GM10248 (cell line): ENCODE results near the gene LRP8.

Source experiments
- CTCF ChIA-PET: fragments of 300-600 bp; sonication (Branson Sonifier 250); formaldehyde crosslinking; extraction: SDS; loops from one replicate; lab custom pipeline; 2021; ENCODE audit warnings: antibody characterized with exemption; lab: Yijun Ruan, JAX
- POLR2A ChIA-PET: fragments of 350-650 bp; sonication (Branson Sonifier 250); formaldehyde crosslinking; extraction: SDS; loops from one replicate; lab custom pipeline; 2020; ENCODE audit warnings: antibody characterized with exemption; lab: Yijun Ruan, JAX
- DNase-seq: peaks from one replicate; pipeline ENCODE4 v3.0.0; 2012; ENCODE audit errors: extremely low spot score
- CTCF ChIP-seq: IDR thresholded peaks from 2 replicates; pipeline ENCODE4 v1.5.1; 2012; ENCODE audit warnings: mild to moderate bottlenecking, low read depth; ENCODE audit errors: extremely low read depth, missing control alignments, control extremely low read depth

LRP8 gene

GRCh38 chr1:53304527-53304926 is 23.3 kb downstream of the LRP8 start:
- TF ChIP-seq CTCF, result no peak
- POLR2A ChIA-PET, result no interaction called here

GRCh38 chr1:53303726-53304515 is 23.9 kb downstream of the LRP8 start:
- ChIA-PET CTCF (no interaction called here), POLR2A (no interaction called here)
- no peak for DNase-seq
- no peak for TF ChIP-seq CTCF

More at GRCh38 chr1:53304527-53304926, 23.3 kb downstream of the LRP8 start:
- no peak for DNase-seq
- CTCF ChIA-PET, result interaction anchor here (2.3 kb wide), 1 partner anchor 26 kb away, joined by 6 read pairs; no protein-coding TSS in a partner anchor

- CTCF ChIA-PET, result interaction anchor here (1.4 kb wide), 1 partner anchor 15 kb away, joined by 3 read pairs; no protein-coding TSS in a partner anchor
- DNase-seq, result no peak
- POLR2A ChIA-PET, result no interaction called here
- no peak for TF ChIP-seq CTCF
Observed at GRCh38 chr1:53303243-53303642, 24.6 kb downstream of the LRP8 start.

GRCh38 chr1:53299233-53299632 is 28.6 kb downstream of the LRP8 start:
- DNase-seq, result no peak
- no peak for TF ChIP-seq CTCF
- CTCF ChIA-PET, result interaction anchor here (5.0 to 6.4 kb wide), 2 partner anchors 21 to 94 kb away, joined by 19 to 31 read pairs; no protein-coding TSS in a partner anchor
- POLR2A ChIA-PET, result no interaction called here

GRCh38 chr1:53298045-53298637 is 29.7 kb downstream of the LRP8 start:
- POLR2A ChIA-PET, result no interaction called here
- CTCF ChIA-PET, result interaction anchor here (0.7 to 6.4 kb wide), 4 partner anchors 10 to 95 kb away, joined by 3 to 31 read pairs (median 11); no protein-coding TSS in a partner anchor
- TF ChIP-seq CTCF, result no peak

GRCh38 chr1:53297195-53297594 is 30.7 kb downstream of the LRP8 start:
- DNase-seq, result no peak
- ChIA-PET POLR2A (no interaction called here), CTCF (interaction anchor here (1.0 to 6.4 kb wide), 7 partner anchors 10 to 1434 kb away, joined by 3 to 31 read pairs (median 6); no protein-coding TSS in a partner anchor)
- TF ChIP-seq CTCF, result no peak

More at GRCh38 chr1:53298045-53298637, 29.7 kb downstream of the LRP8 start:
- no peak for DNase-seq
